Measurements from ENCODE around the gene ATP2A3. TPM values are rescaled to one million over a fixed set of nuclear protein-coding genes. Genes with fewer than 3 reads are reported as not detected.

Gene ATP2A3
- polyA plus RNA-seq (2012; ENCODE audit: insufficient read length, low read depth), result 0.45 TPM

- TF ChIP-seq FOXP2 (optimal IDR thresholded peaks at IDR 0.05; ENCODE audit: borderline replicate concordance, extremely low read depth, extremely low read length, insufficient read depth) (no peak), SIN3A (IDR thresholded peaks at IDR 0.05; ENCODE audit: borderline replicate concordance, insufficient read depth, low read length) (no peak), TAF1 (IDR thresholded peaks at IDR 0.05; ENCODE audit: borderline replicate concordance, insufficient read depth, low read length) (no peak), POLR2AphosphoS5 (IDR thresholded peaks at IDR 0.05; ENCODE audit: low read depth, low read length) (no peak)
- TF ChIP-seq, protein P1, sequence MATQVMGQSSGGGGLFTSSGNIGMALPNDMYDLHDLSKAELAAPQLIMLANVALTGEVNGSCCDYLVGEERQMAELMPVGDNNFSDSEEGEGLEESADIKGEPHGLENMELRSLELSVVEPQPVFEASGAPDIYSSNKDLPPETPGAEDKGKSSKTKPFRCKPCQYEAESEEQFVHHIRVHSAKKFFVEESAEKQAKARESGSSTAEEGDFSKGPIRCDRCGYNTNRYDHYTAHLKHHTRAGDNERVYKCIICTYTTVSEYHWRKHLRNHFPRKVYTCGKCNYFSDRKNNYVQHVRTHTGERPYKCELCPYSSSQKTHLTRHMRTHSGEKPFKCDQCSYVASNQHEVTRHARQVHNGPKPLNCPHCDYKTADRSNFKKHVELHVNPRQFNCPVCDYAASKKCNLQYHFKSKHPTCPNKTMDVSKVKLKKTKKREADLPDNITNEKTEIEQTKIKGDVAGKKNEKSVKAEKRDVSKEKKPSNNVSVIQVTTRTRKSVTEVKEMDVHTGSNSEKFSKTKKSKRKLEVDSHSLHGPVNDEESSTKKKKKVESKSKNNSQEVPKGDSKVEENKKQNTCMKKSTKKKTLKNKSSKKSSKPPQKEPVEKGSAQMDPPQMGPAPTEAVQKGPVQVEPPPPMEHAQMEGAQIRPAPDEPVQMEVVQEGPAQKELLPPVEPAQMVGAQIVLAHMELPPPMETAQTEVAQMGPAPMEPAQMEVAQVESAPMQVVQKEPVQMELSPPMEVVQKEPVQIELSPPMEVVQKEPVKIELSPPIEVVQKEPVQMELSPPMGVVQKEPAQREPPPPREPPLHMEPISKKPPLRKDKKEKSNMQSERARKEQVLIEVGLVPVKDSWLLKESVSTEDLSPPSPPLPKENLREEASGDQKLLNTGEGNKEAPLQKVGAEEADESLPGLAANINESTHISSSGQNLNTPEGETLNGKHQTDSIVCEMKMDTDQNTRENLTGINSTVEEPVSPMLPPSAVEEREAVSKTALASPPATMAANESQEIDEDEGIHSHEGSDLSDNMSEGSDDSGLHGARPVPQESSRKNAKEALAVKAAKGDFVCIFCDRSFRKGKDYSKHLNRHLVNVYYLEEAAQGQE (IDR thresholded peaks at IDR 0.05; ENCODE audit: insufficient read depth in 1 of 2, low read depth in 2 of 2, low read length in 2 of 2), result no peak
Observed at GRCh38 chr17:3964203-3965117, at the start of gene ATP2A3. ATP2A3 (minus strand) TSS chr17:3964437; CDS start chr17:3964291, 146 bp downstream.

DNA sequence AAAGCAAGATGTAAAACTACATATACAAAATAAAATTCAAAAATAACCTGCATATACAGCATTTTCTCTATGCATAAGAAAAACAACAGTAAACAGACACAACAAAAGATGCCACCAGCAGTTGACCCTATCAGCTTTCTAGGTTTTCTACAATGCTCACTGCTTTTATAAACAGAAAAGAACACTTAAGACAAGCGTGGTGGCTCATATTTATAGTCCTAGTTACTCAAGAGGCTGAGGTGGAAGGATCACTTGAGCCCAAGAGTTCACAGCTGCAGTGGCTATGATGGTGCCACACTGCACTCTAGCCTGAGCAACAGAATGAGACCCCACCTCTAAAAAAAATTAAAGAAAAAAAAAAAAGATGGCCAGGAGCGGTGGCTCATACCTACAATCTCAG is 46.5 kb upstream of the ATP2A3 start:
- TF ChIP-seq POLR2AphosphoS5 (IDR thresholded peaks at IDR 0.05; ENCODE audit: low read depth, low read length) (no peak), TAF1 (IDR thresholded peaks at IDR 0.05; ENCODE audit: borderline replicate concordance, insufficient read depth, low read length) (no peak), FOXP2 (optimal IDR thresholded peaks at IDR 0.05; ENCODE audit: borderline replicate concordance, extremely low read depth, extremely low read length, insufficient read depth) (no peak), SIN3A (IDR thresholded peaks at IDR 0.05; ENCODE audit: borderline replicate concordance, insufficient read depth, low read length) (no peak)
- TF ChIP-seq, protein P1 (IDR thresholded peaks at IDR 0.05; ENCODE audit: insufficient read depth in 1 of 2, low read depth in 2 of 2, low read length in 2 of 2), result no peak

GRCh38 chr17:4009186-4009785 is 45.0 kb upstream of the ATP2A3 start:
- TF ChIP-seq FOXP2 (optimal IDR thresholded peaks at IDR 0.05; ENCODE audit: borderline replicate concordance, extremely low read depth, extremely low read length, insufficient read depth) (no peak), TAF1 (IDR thresholded peaks at IDR 0.05; ENCODE audit: borderline replicate concordance, insufficient read depth, low read length) (no peak), POLR2AphosphoS5 (IDR thresholded peaks at IDR 0.05; ENCODE audit: low read depth, low read length) (no peak), SIN3A (IDR thresholded peaks at IDR 0.05; ENCODE audit: borderline replicate concordance, insufficient read depth, low read length) (no peak)
- TF ChIP-seq, protein P1 (IDR thresholded peaks at IDR 0.05; ENCODE audit: insufficient read depth in 1 of 2, low read depth in 2 of 2, low read length in 2 of 2), result no peak

DNA sequence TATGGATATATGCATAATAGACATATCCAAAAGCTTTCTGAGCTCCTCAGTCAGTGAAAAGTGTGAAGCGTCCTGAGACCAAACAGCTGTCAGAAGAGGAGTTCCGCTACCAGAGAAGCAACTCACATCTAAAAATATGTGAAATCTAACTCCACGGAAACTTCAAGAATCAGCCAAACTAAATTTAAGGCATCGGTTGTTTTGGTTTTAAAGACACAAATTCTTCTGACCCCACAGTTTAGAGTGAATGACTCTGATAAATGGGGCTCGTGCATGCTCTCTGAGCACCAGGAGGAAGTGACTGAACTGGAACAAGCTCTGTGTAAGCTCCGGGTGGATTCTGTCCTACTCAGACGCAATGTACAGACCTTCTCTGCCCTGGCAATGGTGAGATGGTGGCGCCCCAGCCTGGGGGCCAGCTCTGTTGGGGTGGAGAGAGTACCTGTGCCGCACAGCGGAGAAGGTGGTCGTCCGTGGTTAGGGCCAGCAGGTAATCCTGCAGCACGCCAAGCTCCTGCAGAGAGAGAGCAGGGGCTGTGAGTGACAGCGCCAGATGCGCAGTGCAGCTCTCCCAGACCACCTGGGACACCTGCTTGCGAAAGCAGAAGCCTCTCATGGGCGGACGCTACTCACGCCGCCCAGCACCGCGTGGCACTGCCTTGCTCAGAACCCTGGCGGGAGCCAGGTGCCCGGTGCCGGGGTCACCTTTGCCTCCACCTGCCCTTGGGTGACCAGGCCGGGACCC is 44.4 kb upstream of the ATP2A3 start:
- TF ChIP-seq FOXP2 (optimal IDR thresholded peaks at IDR 0.05; ENCODE audit: borderline replicate concordance, extremely low read depth, extremely low read length, insufficient read depth), result no peak
- TF ChIP-seq, protein P1 (IDR thresholded peaks at IDR 0.05; ENCODE audit: insufficient read depth in 1 of 2, low read depth in 2 of 2, low read length in 2 of 2), result no peak
- TF ChIP-seq POLR2AphosphoS5 (IDR thresholded peaks at IDR 0.05; ENCODE audit: low read depth, low read length), result no peak
- no peak for TF ChIP-seq SIN3A (IDR thresholded peaks at IDR 0.05; ENCODE audit: borderline replicate concordance, insufficient read depth, low read length)
- TF ChIP-seq TAF1 (IDR thresholded peaks at IDR 0.05; ENCODE audit: borderline replicate concordance, insufficient read depth, low read length), result no peak

Data from PFSK-1 (cell line).